ENCODE results near the gene CHSY1. TPM values are rescaled to one million over a fixed set of nuclear protein-coding genes. Genes with fewer than 3 reads are reported as not detected.

Gene CHSY1
- total and polyA plus RNA-seq, 2 donors (not counting 1 experiment from before 2014, with no cell fraction given), result 4.7 to 20.3 TPM

GRCh38 chr15:101127506-101128076, 124.3 kb downstream of the CHSY1 start:
- peak overlapping the region; percentile 48 for H3K9ac ChIP-seq (ENCODE audit: low read length)

More at GRCh38 chr15:101127506-101128076, 124.3 kb downstream of the CHSY1 start:
- ChIA-PET POLR2A (interaction anchor here (1.1 kb wide), 1 partner anchor 112 kb away, joined by 3 read pairs; no protein-coding TSS in a partner anchor), CTCF (interaction anchor here (2.1 kb wide), 1 partner anchor 131 kb away, joined by 8 read pairs; no protein-coding TSS in a partner anchor)
- TF ChIP-seq CTCF (IDR thresholded peaks at IDR 0.05) (no peak), EZH2 (IDR thresholded peaks at IDR 0.05; ENCODE audit: borderline replicate concordance, insufficient read depth, low read depth, low read length, poor library complexity, severe bottlenecking) (no peak)
- DNase-seq, result peak; percentile 76
- ATAC-seq (ENCODE audit: low read depth), result peak; percentile 80
- Mint-ChIP-seq H3K9me3 (ENCODE audit: insufficient read depth) (no peaks in the 10 kb centered on the region), H3K4me3 (peak overlapping the region; percentile 81), H3K27ac (peak overlapping the region; percentile 98), H3K4me1 (peaks cover 69% of the 10 kb centered on the region), H3K27me3 (no peaks in the 10 kb centered on the region)
- Histone ChIP-seq H3K36me3 (replicated peaks in 1 of 2; ENCODE audit: control extremely low read depth in 1 of 2, control insufficient read depth in 1 of 2, extremely low read depth in 1 of 2, insufficient read depth in 2 of 2, low read length in 1 of 2) (no peaks in the 10 kb centered on the region), H3K4me3 (ENCODE audit: control extremely low read depth in 1 of 5, extremely low read depth in 1 of 5, insufficient read depth in 1 of 5, low read depth in 2 of 5, low read length in 4 of 5) (peak overlapping the region in 3 of 5 experiments; percentile 23 to 49 (median 27)), H3K79me2 (ENCODE audit: control insufficient read depth, insufficient read depth, low read length) (no peaks in the 10 kb centered on the region), H3K9me3 (ENCODE audit: control extremely low read depth in 1 of 3, control insufficient read depth in 2 of 3, insufficient read depth in 1 of 3, low read length in 2 of 3) (peaks cover 0 to 18% (median 0%) of the 10 kb centered on the region in 3 donors), H3K27me3 (replicated peaks in 1 of 4; ENCODE audit: control extremely low read depth in 1 of 4, control insufficient read depth in 3 of 4, insufficient read depth in 4 of 4, low read length in 3 of 4) (no peaks in the 10 kb centered on the region), H3K27ac (ENCODE audit: low read length in 2 of 2) (peak overlapping the region; percentile 95 to 97), H3K4me2 (replicated peaks; ENCODE audit: low read depth, low read length, poor library complexity, severe bottlenecking) (peak overlapping the region; percentile 78), H4K20me1 (ENCODE audit: control insufficient read depth, insufficient read depth, low read length, poor library complexity, severe bottlenecking) (no peaks in the 10 kb centered on the region), H3K4me1 (ENCODE audit: control insufficient read depth in 2 of 2, insufficient read depth in 2 of 2, low read length in 2 of 2) (peaks cover 65 to 67% of the 10 kb centered on the region in 2 donors), H2AFZ (ENCODE audit: insufficient read depth, low read depth, low read length, poor library complexity, severe bottlenecking) (peak overlapping the region; percentile 70)
- 9% methylated on average over 8 of the region's 13 CpGs for WGBS (ENCODE audit: insufficient coverage)
- intact Hi-C loops (cut with micrococcal nuclease), result loop anchor here (2.0 kb wide), 2 partner anchors 29 to 125 kb away; partner anchors contain the start of gene CHSY1
